GM19328 (cell line): ENCODE results near the gene AP2A1.
A peak's percentile ranks its signal among the peaks of the same experiment; 100 is the strongest.
"Not testable (repeated sequence)": the region's sequence is repeated elsewhere in the genome, so short reads cannot be mapped to it uniquely, and the experiment has no call there.

Experiments
- ATAC-seq: cut with Tn5 transposase; IDR thresholded peaks from one replicate; pipeline ENCODE4 v1.9.1; 2021; ENCODE audit warnings: mild to moderate bottlenecking, moderate library complexity; ENCODE audit not compliant: unreplicated experiment

The AP2A1 gene

DNA sequence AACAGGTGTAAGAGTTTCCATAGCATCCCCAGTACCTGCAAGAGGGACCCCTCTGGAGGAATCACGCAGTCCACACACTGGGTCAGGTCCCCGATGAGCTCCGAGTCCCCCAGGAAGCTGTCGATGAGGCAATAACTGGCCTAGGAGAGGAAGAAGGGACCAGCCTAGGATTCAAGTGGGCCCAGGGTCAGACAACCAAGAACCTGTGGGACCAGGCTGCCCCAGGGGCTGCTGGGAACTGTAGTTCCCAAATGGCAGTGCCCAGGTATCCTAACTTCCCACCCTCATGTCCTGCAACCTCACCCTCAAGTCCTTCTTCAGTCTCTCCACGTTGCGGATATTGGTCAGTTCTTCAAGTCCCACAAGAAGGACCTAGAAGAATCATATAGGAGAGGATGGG lies 44.5 kb downstream of the AP2A1 start:
- no peak for ATAC-seq

DNA sequence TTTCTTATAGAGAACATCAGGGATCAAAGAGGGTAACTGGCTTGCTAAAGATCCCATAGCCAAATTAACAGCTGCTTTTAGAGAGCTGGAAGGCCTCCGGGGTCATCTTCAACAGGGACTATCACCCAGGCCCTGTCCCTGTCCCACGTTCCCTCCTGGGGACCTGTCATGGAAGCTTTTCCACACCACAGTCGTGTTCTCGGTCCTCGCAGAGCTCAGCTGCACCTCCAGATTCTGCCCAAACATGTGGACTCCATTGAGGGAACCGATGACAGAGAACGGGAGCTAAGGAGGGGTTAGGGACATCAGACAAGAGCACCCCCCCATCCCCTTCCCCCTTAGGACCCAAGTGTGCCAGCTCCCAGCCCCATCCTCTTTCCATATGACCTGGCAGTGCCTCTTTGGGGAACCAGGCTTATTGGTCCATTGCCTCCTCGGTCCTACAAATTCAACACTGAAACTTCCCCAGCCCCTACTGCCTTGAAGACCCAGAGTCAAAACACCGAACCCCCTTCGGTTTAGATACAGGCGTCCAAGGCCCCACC lies 45.7 kb downstream of the AP2A1 start:
- no peak for ATAC-seq

DNA sequence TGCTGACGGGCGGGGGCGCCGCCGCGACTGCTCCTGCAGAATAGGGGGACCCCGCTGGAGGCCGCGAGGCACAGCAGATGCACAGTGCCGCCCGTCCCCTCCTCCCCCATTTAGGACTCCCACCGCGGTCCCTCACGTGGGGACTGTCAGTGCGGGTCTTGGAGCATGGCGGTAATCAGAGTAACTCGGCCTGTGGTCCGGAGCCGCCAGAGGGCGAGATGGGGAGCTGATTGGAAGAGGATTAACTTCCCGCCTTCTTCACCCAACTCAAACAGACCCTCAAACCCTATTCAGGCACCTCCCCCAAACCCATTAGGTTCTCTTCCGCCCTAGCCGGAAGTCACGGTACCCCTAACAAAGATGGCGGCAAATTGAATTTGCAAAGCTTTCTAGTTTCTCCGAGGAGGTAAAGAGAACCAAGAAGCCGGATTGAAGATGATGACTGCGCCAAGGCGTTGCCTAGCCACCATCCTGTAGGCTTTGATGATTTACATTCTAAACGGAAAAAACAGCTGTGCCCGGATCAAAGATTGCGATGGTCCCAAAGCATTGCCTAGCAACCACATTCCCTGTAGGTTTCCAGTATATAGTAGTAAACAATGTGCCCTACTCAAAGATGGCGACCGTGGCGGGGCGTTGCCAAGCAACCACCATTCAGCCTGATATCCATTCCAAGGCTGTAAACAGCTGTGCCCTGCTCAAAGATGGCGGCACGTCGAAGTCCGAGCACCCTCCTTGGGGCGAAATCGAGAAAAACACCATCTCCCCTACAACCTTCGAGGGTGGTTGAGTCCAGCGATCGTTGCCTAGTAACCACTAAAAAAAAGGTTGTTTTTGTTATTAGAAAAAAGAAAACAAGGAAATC lies 46.4 kb downstream of the AP2A1 start, which contains the start of gene FUZ:
FUZ (minus strand) TSS at position 296 of the 865 bp plus-strand sequence; CDS start at position 110, 186 bp downstream.
- ATAC-seq = no peak

DNA sequence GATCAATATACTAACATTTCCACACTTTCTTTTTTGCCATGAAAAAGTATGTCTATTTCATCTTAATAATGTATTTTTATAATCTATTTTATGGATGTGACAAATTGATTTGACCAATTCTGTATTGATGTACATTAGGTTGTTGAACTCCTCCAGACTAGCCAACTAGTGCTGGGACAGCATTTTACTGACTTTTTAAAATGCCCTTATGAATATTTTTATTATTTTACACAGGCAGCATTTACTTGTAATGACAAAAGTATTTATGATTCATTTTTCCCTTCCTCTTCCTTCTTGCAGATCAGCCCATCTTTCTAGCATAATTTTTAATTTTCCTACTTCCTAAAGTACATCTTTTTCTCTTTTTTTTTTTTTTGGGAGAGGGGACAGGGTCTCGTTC lies 47.2 kb downstream of the AP2A1 start:
- ATAC-seq = no peak

DNA sequence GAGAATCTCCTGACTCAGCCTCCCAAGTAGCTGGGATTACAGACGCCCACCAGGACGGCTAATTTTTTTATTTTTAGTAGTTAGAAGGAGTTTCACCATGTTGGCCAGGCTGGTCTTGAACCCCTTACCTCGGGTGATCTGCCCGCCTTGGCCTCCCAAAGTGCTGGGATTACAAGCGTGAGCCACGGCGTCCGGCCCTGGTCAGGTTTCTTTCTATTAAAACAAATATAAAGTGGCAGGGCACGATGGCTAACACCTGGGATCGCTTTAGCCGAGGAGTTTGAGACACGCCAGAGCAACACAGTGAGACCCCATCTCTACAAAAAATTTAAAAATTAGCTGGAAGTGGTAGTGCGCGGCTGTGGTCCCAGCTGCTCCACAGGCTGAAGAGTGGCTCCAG lies 49.8 kb downstream of the AP2A1 start:
- no peak for ATAC-seq

DNA sequence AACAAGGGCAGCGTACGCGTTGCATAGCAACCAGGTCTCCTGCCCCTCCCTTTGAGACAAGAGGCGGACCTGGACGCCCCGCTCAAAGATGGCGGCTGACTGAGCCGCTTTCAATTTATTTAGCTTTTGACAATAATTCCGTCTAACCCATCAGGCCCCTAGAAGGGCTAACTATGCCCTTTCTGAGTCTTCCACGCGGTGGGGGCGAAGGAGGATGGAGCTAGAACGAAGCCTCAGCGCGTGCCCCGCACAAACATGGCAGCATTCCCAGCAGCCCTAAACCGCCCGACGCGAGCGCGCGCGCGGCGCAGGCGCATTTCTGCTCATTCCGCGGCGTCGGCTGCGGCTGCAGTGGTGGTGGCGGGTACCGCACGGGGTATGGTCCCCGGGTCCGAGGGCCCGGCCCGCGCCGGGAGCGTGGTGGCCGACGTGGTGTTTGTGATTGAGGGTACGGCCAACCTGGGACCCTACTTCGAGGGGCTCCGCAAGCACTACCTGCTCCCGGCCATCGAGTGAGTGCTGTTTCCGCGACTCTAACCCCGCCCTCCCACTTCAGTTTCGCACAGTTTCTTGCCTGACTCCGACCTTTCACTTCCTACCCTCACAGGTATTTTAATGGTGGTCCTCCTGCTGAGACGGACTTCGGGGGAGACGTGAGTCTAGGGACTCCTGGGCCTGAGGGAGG lies 51.3 kb downstream of the AP2A1 start, which contains the start of gene MED25:
MED25 (plus strand) TSS at position 326 of the 685 bp plus-strand sequence; CDS start at position 379, 53 bp downstream.
- peak; percentile 62 for ATAC-seq

DNA sequence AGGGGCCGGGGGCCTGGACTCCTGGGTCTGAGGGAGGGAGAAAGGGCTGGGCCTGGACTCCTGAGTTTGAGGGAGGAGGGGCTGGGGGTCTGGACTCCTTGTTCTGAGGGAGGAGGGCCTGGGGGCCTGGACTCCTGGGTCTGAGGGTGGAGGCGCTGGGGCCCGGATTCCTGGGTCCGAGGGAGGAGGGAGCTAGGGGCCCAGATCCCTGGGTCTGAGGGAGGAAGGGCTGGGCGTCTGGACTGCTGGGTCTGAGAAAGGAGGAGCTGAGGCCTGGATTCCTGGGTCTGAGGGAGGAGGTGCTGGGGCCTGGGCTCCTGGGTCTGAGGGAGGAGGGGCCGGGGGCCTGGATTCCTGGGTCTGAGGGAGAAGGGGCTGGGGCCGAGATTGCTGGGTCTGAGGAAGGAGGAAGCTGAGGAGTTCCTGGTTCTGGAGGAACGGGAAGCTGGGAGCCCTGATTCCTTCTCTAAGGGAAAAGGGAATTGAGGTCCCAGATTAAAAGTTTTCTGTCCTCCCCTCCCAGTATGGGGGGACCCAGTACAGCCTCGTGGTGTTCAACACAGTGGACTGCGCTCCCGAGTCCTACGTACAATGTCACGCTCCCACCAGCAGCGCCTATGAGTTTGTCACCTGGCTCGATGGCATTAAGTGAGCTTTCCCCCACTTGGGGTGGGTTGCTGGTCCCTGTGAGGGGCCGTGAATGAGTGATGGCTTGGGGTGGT lies 52.0 kb downstream of the AP2A1 start:
- ATAC-seq = no peak

DNA sequence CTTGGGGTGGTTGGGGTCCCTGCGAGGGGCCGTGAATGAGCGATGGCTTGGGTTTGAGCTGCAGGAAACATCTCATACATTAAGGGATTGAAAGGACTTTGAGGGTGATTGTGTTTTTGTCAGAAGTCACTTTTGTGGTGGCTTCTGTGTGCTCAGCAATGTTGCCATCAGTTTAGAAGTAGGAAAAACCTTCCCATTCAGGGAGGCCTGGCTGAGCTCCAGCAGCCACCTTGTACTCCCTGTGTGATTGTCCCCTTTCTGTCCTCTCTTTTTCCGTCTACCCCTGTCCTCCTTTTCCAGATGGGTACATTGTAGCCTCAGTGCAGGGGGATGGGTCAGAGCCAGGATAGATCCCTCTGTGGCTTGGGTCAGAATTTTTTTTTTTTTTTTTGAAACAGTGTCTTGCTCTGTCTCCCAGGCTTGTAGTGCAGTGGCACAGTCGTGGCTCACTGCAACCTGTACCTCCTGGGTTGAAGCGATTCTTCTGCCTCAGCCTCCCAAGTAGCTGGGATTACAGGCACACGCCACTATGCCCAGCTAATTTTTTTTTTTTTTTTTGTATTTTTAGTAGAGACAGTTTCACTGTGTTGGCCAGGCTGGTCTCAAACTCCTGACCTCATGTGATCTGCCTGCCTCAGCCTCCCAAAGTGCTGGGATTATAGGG lies 52.8 kb downstream of the AP2A1 start:
- not testable (repeated sequence) for ATAC-seq

DNA sequence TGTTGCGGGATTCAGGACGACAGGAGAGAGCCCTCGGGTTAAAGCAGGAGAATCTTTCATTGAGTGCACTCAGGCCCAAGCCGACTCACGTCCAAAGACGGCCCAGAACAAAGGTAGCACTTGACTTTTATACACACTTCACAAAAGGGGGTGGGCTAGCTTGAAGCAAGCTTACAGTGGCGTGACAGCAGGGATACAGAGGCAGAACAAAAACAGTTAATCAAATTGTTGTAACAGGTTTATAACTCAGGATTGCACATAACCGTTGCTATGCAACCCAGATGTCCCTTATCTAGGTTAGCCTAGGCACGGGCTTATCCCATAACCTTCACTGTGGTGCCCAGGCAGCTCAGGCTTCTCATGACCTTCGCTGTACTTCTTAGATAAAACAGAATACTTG lies 53.3 kb downstream of the AP2A1 start:
- no peak for ATAC-seq

DNA sequence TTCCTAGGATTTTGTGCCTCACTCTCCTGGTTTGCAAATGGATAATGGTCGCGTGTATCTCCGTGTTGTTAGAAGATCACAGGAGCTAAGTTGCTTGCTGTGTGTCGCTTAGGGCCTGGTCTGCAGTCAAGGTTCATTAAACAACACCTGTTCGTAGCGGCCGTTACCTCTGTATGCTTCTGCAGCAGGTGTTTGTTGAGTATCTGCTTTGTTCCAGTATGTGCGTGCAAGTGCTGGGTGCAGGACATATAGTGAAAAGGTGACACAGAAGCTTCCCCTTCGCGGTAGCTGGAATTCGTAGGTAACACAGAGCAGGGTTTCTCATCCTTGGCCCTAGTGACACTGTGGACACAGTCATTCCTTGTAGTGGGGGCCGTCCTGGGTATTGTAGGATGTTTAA lies 56.7 kb downstream of the AP2A1 start:
- no peak for ATAC-seq

DNA sequence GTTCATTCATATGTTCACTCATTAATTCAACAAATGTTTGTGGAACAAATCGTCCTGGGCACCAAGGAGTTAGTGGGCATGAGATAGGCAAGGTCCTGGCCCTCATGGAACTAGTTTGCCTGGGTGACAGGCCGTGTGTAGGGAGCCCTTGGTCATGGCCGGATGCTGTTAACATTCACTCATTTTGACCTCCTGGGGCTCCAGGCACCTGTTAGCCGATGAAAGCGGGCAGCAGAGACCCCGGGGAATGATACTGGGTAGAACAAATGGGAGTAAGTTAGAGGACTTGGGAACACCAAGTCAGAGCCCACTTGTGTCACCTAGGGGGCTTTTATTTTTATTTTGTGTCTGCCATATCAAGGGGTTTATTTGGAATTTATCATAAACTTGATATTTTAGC lies 57.9 kb downstream of the AP2A1 start:
- ATAC-seq = no peak

DNA sequence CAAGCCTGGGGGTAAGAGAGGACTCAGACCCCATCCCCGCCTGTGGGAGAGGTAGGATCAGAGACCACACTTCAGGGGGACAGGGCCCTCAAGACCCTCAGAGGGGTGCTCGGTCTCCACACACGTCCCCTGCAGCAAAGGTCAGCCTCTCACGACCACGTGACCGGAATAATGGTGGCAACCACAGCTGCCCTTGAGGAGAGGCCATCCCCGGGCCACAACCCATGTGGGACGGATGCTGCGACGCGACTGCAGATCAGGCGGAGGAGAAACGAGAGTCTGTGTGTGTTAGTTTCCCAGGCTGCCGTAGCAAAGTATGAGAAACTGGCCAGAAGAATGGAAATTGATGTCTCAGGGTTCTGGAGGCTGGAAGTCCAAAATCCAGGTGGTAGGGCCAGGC lies 60.2 kb downstream of the AP2A1 start:
- ATAC-seq = no peak

DNA sequence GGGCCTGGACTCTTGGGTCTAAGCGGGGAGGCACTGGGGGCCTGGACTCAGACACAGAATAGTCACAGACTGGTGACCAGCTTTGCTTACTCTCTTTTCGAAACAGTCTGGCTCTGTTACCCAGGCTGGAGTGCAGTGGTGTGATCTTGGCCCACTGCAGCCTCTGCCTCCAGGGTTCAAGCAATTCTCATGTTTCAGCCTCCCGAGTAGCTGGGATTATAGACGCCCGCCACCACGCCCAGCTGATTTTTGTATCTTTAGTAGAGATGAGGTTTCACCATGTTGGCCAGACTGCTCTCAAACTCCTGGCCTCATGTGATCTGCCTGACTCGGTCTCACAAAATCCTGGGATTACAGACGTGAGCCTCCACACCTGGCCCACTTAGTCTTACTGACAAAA lies 62.4 kb downstream of the AP2A1 start:
- no peak for ATAC-seq

DNA sequence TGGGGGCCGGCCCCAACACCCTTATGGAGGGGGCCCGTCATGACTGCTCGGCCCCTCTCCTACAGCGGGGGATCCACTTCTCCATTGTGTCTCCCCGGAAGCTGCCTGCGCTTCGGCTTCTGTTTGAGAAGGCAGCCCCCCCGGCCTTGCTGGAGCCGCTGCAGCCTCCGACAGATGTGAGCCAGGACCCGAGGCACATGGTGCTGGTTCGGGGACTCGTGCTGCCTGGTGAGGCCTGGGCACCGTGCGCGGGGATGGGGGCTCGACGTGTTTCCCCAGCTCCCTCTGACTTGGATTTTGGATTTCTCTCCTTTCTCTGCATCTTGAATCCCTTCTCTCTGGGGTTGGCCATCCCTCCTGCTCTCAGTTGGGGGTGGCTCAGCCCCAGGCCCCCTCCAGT lies 62.9 kb downstream of the AP2A1 start:
- no peak for ATAC-seq

DNA sequence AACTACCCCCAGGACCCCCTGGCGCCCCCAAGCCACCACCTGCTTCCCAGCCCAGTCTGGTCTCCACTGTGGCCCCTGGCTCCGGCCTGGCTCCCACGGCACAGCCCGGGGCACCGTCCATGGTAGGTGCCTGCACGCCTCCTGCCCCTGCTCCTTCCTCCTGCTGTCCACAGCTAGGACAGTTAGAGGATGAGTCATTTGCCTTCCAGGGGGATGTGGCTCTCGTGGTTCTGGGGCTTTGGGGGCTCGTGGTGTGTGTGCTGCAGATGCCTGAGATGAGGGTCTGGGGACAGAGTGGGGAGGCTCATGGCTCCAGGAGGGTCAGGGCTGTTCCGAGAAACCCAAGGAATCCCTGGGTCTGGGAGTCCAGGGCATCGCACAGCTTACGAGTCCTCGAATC lies 64.0 kb downstream of the AP2A1 start:
- ATAC-seq = no peak

DNA sequence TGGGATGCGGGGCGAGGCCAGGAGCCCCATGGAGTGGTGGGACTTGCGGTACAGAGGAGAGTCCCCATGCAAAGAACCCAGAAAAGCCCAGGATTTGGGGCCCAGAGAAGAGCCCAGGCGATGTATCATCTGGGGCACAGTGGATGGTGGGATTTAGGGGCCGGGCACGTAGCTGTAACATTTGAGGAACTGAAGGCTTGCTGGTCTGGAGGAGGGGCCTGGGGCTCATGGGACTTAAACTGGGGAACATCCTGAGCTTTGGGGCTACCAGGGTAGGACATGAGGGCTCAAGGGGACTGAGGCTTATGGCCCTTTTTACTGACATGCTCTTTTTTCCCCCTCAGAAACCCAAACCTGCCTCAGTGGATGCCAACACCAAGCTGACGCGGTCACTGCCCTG lies 64.8 kb downstream of the AP2A1 start:
- no peak for ATAC-seq

DNA sequence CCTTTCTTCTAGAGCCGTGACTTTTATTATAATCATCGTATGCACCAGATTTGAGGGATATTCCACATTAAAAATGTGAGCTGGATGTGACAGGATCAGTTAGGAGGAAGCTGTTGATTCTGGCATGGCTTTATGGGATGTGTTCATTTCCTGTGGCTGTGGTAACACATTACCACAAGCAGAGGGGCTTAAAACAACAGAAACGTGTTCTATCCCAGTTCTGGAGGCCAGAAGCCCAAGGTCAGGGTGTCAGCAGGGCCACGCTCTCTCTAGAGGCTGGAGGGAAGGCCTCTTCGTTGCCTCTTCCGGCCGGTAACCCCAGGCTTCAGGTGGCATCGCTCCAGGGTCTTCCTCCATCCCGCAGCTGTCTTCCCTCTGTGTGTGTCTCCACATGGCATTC lies 65.8 kb downstream of the AP2A1 start:
- ATAC-seq = no peak

DNA sequence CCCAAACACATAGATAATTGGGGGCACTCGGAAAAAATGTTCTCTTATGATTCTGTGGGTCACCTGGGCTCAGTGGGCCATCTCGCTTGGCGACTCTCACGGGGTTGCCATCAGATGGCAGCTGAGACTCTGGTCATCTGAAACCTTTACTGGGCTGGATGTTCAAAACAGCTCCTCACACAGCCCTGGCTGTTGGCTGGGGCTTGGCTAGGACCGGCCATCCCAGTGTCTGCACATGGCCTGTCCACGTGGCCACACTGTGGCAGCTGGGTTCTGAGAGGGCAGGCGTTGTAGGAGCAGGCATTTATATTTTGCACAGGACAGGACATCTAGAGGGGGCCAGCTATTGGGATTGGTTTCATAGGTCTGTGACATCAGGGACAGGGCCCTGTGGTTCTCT lies 66.8 kb downstream of the AP2A1 start:
- ATAC-seq = no peak

DNA sequence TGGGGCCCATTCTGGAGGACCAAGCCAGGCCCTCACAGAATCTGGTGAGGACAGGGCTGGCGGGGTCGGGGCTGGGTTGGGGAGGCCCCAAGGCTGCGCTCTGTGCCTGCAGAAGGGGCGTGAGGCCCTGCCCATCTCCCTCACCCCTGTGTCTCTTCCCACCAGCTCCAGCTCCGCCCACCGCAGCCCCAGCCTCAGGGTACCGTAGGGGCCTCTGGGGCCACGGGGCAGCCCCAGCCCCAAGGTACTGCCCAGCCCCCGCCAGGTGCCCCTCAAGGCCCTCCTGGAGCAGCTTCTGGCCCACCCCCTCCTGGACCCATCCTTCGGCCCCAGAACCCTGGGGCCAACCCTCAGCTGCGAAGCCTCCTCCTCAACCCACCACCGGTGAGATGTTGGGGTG lies 68.8 kb downstream of the AP2A1 start:
- ATAC-seq = no peak

DNA sequence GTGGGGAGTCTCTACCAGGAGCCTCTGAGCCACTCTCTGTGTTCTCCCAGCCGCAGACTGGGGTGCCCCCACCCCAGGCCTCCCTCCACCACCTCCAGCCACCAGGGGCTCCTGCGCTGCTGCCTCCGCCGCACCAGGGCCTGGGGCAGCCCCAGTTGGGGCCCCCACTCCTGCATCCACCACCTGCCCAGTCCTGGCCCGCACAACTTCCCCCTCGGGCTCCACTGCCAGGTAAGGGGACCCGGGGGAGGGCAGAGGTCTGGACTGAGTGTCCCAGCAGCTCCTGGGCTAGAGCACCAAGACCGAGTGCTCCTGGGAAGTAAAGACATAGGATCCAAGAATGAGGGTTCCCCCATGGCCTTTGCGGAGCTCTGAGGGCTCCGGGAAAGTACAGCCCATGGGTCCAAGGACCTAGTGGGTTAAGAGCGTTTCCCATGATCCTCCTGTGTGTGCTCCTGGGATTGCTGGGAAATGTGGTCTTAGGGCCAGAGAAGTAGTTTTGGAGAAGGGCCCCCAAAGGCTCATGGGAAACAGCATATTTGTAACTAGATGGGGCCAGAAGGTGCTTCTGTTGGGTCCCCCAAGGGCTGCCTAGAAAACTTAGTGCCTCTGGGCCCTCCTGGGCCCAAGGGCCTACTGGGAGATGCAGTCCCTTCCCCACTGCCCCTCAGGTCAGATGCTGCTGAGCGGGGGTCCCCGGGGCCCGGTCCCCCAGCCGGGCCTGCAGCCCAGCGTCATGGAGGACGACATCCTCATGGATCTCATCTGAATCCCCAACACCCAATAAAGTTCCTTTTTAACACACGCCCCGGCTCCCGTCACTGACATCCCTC lies 69.6 kb downstream of the AP2A1 start:
- no peak for ATAC-seq
